ENCODE results near the gene DGUOK. TPM values are rescaled to one million over a fixed set of nuclear protein-coding genes. Genes with fewer than 3 reads are reported as not detected.
A peak's percentile ranks its signal among the peaks of the same experiment; 100 is the strongest.

DGUOK gene
- total and polyA plus RNA-seq, 4 donors: 28.9 to 103 (median 73.9) TPM

GRCh38 chr2:73933194-73933593 lies 6.5 kb downstream of the DGUOK start:
- WGBS, 2 donors: 75 to 92% methylated on average over 3 of the region's 3 CpGs
- Histone ChIP-seq H3K27ac (ENCODE audit: low read depth in 1 of 2, low read length in 1 of 2) (no peak overlapping the region), H3K9ac (ENCODE audit: insufficient read depth in 1 of 2, low read length in 2 of 2) (no peak overlapping the region), H3K9me3 (ENCODE audit: control insufficient read depth in 4 of 4, insufficient read depth in 3 of 4, low read length in 3 of 4) (no peaks in the 10 kb centered on the region), H3K4me1 (ENCODE audit: control insufficient read depth in 5 of 5, insufficient read depth in 5 of 5, low read length in 5 of 5) (peaks cover 4 to 28% (median 6%) of the 10 kb centered on the region in 5 donors), H3K27me3 (ENCODE audit: control insufficient read depth in 3 of 3, insufficient read depth in 3 of 3, low read length in 2 of 3) (no peaks in the 10 kb centered on the region), H3K4me3 (no peak overlapping the region), H3K36me3 (ENCODE audit: control insufficient read depth in 4 of 4, insufficient read depth in 4 of 4, low read length in 4 of 4) (peaks cover 0 to 24% (median 5%) of the 10 kb centered on the region in 4 donors)
- no peak for TF ChIP-seq CTCF (IDR thresholded peaks at IDR 0.05; ENCODE audit: control extremely low read depth, extremely low read depth)
- peak in 1 of 3 donors; percentile 10 for DNase-seq
- peak; percentile 39 for ATAC-seq (ENCODE audit: insufficient read depth, low FRiP score)

GRCh38 chr2:73935641-73936040 lies 9.0 kb downstream of the DGUOK start:
- no peaks in the 10 kb centered on the region for H3K27me3 ChIP-seq (ENCODE audit: control insufficient read depth in 3 of 3, insufficient read depth in 3 of 3, low read length in 2 of 3)
- no peak overlapping the region for H3K4me3 ChIP-seq
- DNase-seq (no peak), ATAC-seq (ENCODE audit: insufficient read depth, low FRiP score) (no peak)
- H3K9ac ChIP-seq (ENCODE audit: insufficient read depth in 1 of 2, low read length in 2 of 2): no peak overlapping the region
- peaks cover 0 to 15% (median 0%) of the 10 kb centered on the region in 5 donors for H3K4me1 ChIP-seq (ENCODE audit: control insufficient read depth in 5 of 5, insufficient read depth in 5 of 5, low read length in 5 of 5)
- no peaks in the 10 kb centered on the region for H3K9me3 ChIP-seq (ENCODE audit: control insufficient read depth in 4 of 4, insufficient read depth in 3 of 4, low read length in 3 of 4)
- TF ChIP-seq CTCF (IDR thresholded peaks at IDR 0.05; ENCODE audit: control extremely low read depth, extremely low read depth): no peak
- H3K36me3 ChIP-seq (ENCODE audit: control insufficient read depth in 4 of 4, insufficient read depth in 4 of 4, low read length in 4 of 4): peaks cover 2 to 32% (median 9%) of the 10 kb centered on the region in 4 donors
- H3K27ac ChIP-seq (ENCODE audit: low read depth in 1 of 2, low read length in 1 of 2): no peak overlapping the region

GRCh38 chr2:73937103-73937885 lies 10.6 kb downstream of the DGUOK start:
- no peak for ATAC-seq (ENCODE audit: insufficient read depth, low FRiP score)
- DNase-seq: no peak
- Histone ChIP-seq H3K36me3 (ENCODE audit: control insufficient read depth in 4 of 4, insufficient read depth in 4 of 4, low read length in 4 of 4) (peaks cover 2 to 22% (median 10%) of the 10 kb centered on the region in 4 donors), H3K9ac (ENCODE audit: insufficient read depth in 1 of 2, low read length in 2 of 2) (no peak overlapping the region), H3K4me1 (ENCODE audit: control insufficient read depth in 5 of 5, insufficient read depth in 5 of 5, low read length in 5 of 5) (peaks cover 0 to 10% (median 0%) of the 10 kb centered on the region in 5 donors), H3K27me3 (ENCODE audit: control insufficient read depth in 3 of 3, insufficient read depth in 3 of 3, low read length in 2 of 3) (no peaks in the 10 kb centered on the region), H3K4me3 (no peak overlapping the region), H3K27ac (ENCODE audit: low read depth in 1 of 2, low read length in 1 of 2) (no peak overlapping the region), H3K9me3 (ENCODE audit: control insufficient read depth in 4 of 4, insufficient read depth in 3 of 4, low read length in 3 of 4) (no peaks in the 10 kb centered on the region)
- WGBS, 2 donors: 82 to 89% methylated on average over 4 of the region's 4 CpGs
- no peak for TF ChIP-seq CTCF (IDR thresholded peaks at IDR 0.05; ENCODE audit: control extremely low read depth, extremely low read depth)
